Right cardiac atrium (tissue), 5 donors: ENCODE measurements around the gene CCM2L. TPM values are rescaled to one million over a fixed set of nuclear protein-coding genes. Genes with fewer than 3 reads are reported as not detected.

ENCODE experiments used
- ATAC-seq, 2 donors: fragments of 200-7000 bp; cut with Tn5 transposase; one replicate each; pipeline versions ENCODE4 v1.8.0 to v1.9.1; 2020; ENCODE audit warnings: moderate library complexity in 2 of 2, mild to moderate bottlenecking in 1 of 2
- DNase-seq, 3 donors: peaks; one replicate each; pipeline ENCODE4 v3.0.0-alpha.2; 2020
- H3K27ac ChIP-seq: one replicate; pipeline ENCODE4 v1.5.1; 2013; ENCODE audit warnings: mild to moderate bottlenecking, low read length, control low read depth, moderate library complexity
- H3K27me3 ChIP-seq: one replicate; pipeline ENCODE4 v1.6.1; 2013; ENCODE audit not compliant: control insufficient read depth, insufficient read depth
- H3K4me1 ChIP-seq: one replicate; pipeline ENCODE4 v1.6.1; 2013; ENCODE audit warnings: low read length; ENCODE audit not compliant: control insufficient read depth, insufficient read depth
- H3K4me3 ChIP-seq: one replicate; pipeline ENCODE4 v1.5.1; 2013; ENCODE audit warnings: low read length, control low read depth
- H3K9me3 ChIP-seq: one replicate; pipeline ENCODE4 v1.6.1; 2013; ENCODE audit warnings: low read length; ENCODE audit not compliant: control insufficient read depth
- WGBS: extraction: QIAGEN DNeasy Blood & Tissue Kit; methylation state at CpG from one replicate; pipeline ENCODE4 v1.1.7; 2013; 5-methylcytosine and 5-hydroxymethylcytosine counted together
- intact Hi-C, 4 donors: fragments of 100-400 bp; cut with DNase I; formaldehyde crosslinking; loops; one replicate each; pipeline versions ENCODE4 v1.11.0 to v1.14.0; 2022 to 2023
- long read RNA-seq, 4 donors: library from polyadenylated mRNA; unstranded; transcript quantifications; one replicate each; pipeline ENCODE4 v2.0.0, GENCODE V29; 2020 to 2021
- polyA plus RNA-seq: library from polyadenylated mRNA; stranded (reverse); fragments of 200-250 nt; gene quantifications from one replicate; pipeline ENCODE4 v1.2.3, GENCODE V29; 2013
- total RNA-seq, 4 donors: library from RNA; stranded (reverse); fragmentation: NEBNext Ultra II Directional; extraction: Animal tissue kit (Norgen Biotek cat#: 25700); gene quantifications; one replicate each; pipeline ENCODE4 v1.2.1, GENCODE V29; 2021
- donor health status: healthy with polysubstance abuse.
- donor health status: DM: no; HTN: yes; CAD: no.
- donor health status: DM: no; HTN: no; CAD: no.
- donor health status: DM: no; HTN: yes; CAD: no; lungs with severe emphysema.
- donor health status: DM: yes; HTN: yes; CAD: no.

CCM2L gene
- 1 to 10 TPM; 5.6 to 9.6 (median 7.8) TPM for total RNA-seq
- polyA plus RNA-seq: 10.3 TPM
- long read RNA-seq, donor 1, partial matches to known transcripts: 7 of 13 reads
- long read RNA-seq, donor 1, other reads (novel, unspliced or antisense): 3 of 13 reads
- long read RNA-seq, donor 2, partial matches to known transcripts: 4 of 8 reads
- long read RNA-seq, donor 2, other reads (novel, unspliced or antisense): 4 of 8 reads
- long read RNA-seq, donor 3, partial matches to known transcripts: 1 of 1 reads
- long read RNA-seq, donor 3, other reads (novel, unspliced or antisense): 0 of 1 reads
- long read RNA-seq, donor 4, partial matches to known transcripts: 0 of 9 reads
- long read RNA-seq, donor 4, other reads (novel, unspliced or antisense): 8 of 9 reads

GRCh38 chr20:32010101-32010500, at the start of gene CCM2L:
CCM2L (plus strand) TSS chr20:32010438; CDS start chr20:32010455, 17 bp downstream.
- Histone ChIP-seq H3K27ac (peak within 1 kb of the TSS; percentile 85), H3K9me3 (no peaks in the 10 kb centered on the region), H3K4me1 (peaks cover 3% of the 10 kb centered on the region), H3K27me3 (no peaks in the 10 kb centered on the region), H3K4me3 (peak within 1 kb of the TSS; percentile 62)
- WGBS: 39% methylated on average over 2 of the region's 2 CpGs
- intact Hi-C loops: no loop called here
- DNase-seq (peak; percentile 60 to 76 (median 73)), ATAC-seq (peak; percentile 82 to 86)

GRCh38 chr20:31962761-31963160, 47.5 kb upstream of the CCM2L start:
- Histone ChIP-seq H3K4me1 (no peaks in the 10 kb centered on the region), H3K4me3 (no peak overlapping the region), H3K27ac (no peak overlapping the region), H3K9me3 (no peaks in the 10 kb centered on the region), H3K27me3 (no peaks in the 10 kb centered on the region)
- WGBS: 30% methylated on average over 2 of the region's 2 CpGs
- intact Hi-C loops: loop anchor here in 1 of 4 donors (5.0 kb wide), 1 partner anchor 70 kb away; no protein-coding TSS in a partner anchor
- no peak for ATAC-seq
- DNase-seq: no peak

GRCh38 chr20:31963889-31964288, 46.3 kb upstream of the CCM2L start:
- Histone ChIP-seq H3K27me3 (no peaks in the 10 kb centered on the region), H3K4me1 (no peaks in the 10 kb centered on the region), H3K27ac (no peak overlapping the region), H3K4me3 (no peak overlapping the region), H3K9me3 (no peaks in the 10 kb centered on the region)
- intact Hi-C loops: loop anchor here in 1 of 4 donors (5.0 kb wide), 1 partner anchor 68 kb away; no protein-coding TSS in a partner anchor
- 74% methylated on average over 6 of the region's 6 CpGs for WGBS
- DNase-seq (no peak), ATAC-seq (no peak)

GRCh38 chr20:31966991-31967655, 43.1 kb upstream of the CCM2L start:
- DNase-seq (no peak), ATAC-seq (no peak)
- Histone ChIP-seq H3K27ac (no peak overlapping the region), H3K4me3 (no peak overlapping the region), H3K4me1 (no peaks in the 10 kb centered on the region), H3K27me3 (no peaks in the 10 kb centered on the region), H3K9me3 (no peaks in the 10 kb centered on the region)
- 7% methylated on average over 5 of the region's 5 CpGs for WGBS
- intact Hi-C loops: no loop called here

- Histone ChIP-seq H3K9me3 (no peaks in the 10 kb centered on the region), H3K4me1 (no peaks in the 10 kb centered on the region), H3K4me3 (peak within 1 kb of the TSS; percentile 21), H3K27me3 (no peaks in the 10 kb centered on the region), H3K27ac (no peak within 1 kb of the TSS)
- intact Hi-C loops: no loop called here
- WGBS: 3% methylated on average over 38 of the region's 38 CpGs
- ATAC-seq (peak in 1 of 2 donors; percentile 25), DNase-seq (peak in 2 of 3 donors; percentile 47 to 57)
Observed at GRCh38 chr20:31967830-31968249, 42.4 kb upstream of the CCM2L start, which contains the start of gene XKR7. XKR7 (plus strand) TSS chr20:31968151; CDS start chr20:31968176, 25 bp downstream.

- intact Hi-C loops: no loop called here
- DNase-seq (peak; percentile 75 to 91 (median 89)), ATAC-seq (peak; percentile 84 to 91)
- 3% methylated on average over 57 of the region's 57 CpGs for WGBS
- H3K4me1 ChIP-seq: no peaks in the 10 kb centered on the region
- H3K9me3 ChIP-seq: no peaks in the 10 kb centered on the region
- no peak overlapping the region for H3K27ac ChIP-seq
- no peaks in the 10 kb centered on the region for H3K27me3 ChIP-seq
- peak overlapping the region; percentile 21 for H3K4me3 ChIP-seq
Observed at GRCh38 chr20:31968291-31969126, 41.7 kb upstream of the CCM2L start.

GRCh38 chr20:31969991-31970390, 40.2 kb upstream of the CCM2L start:
- Histone ChIP-seq H3K27ac (no peak overlapping the region), H3K4me1 (no peaks in the 10 kb centered on the region), H3K4me3 (no peak overlapping the region), H3K9me3 (no peaks in the 10 kb centered on the region), H3K27me3 (no peaks in the 10 kb centered on the region)
- intact Hi-C loops: no loop called here
- DNase-seq (no peak), ATAC-seq (no peak)
- WGBS: 54% methylated on average over 5 of the region's 5 CpGs

GRCh38 chr20:31972471-31973021, 37.7 kb upstream of the CCM2L start:
- Histone ChIP-seq H3K27me3 (no peaks in the 10 kb centered on the region), H3K27ac (no peak overlapping the region), H3K9me3 (no peaks in the 10 kb centered on the region), H3K4me1 (no peaks in the 10 kb centered on the region), H3K4me3 (no peak overlapping the region)
- intact Hi-C loops: no loop called here
- DNase-seq (no peak), ATAC-seq (no peak)
- WGBS: 17% methylated on average over 4 of the region's 4 CpGs

GRCh38 chr20:31974296-31974695, 35.9 kb upstream of the CCM2L start:
- Histone ChIP-seq H3K27me3 (no peaks in the 10 kb centered on the region), H3K27ac (no peak overlapping the region), H3K4me3 (no peak overlapping the region), H3K9me3 (no peaks in the 10 kb centered on the region), H3K4me1 (no peaks in the 10 kb centered on the region)
- DNase-seq (no peak), ATAC-seq (no peak)
- intact Hi-C loops: no loop called here
- WGBS: 92% methylated on average over 2 of the region's 2 CpGs

GRCh38 chr20:31974951-31975487, 35.2 kb upstream of the CCM2L start:
- H3K27ac ChIP-seq: no peak overlapping the region
- intact Hi-C loops: no loop called here
- H3K9me3 ChIP-seq: no peaks in the 10 kb centered on the region
- DNase-seq (no peak), ATAC-seq (no peak)
- H3K4me3 ChIP-seq: no peak overlapping the region
- no peaks in the 10 kb centered on the region for H3K27me3 ChIP-seq
- WGBS: 31% methylated on average over 10 of the region's 10 CpGs
- H3K4me1 ChIP-seq: no peaks in the 10 kb centered on the region
